H9 (cell line): ENCODE results near the gene NOX5. TPM values are rescaled to one million over a fixed set of nuclear protein-coding genes. Genes with fewer than 3 reads are reported as not detected.

ENCODE experiments used
- DNase-seq: peaks from one replicate; pipeline ENCODE4 v3.0.0-alpha.2; 2017
- H2AFZ ChIP-seq: one replicate; pipeline ENCODE4 v1.6.1; 2013; ENCODE audit warnings: mild to moderate bottlenecking, low read length, control low read depth, moderate library complexity
- H2AK5ac ChIP-seq: 2 replicates; pipeline ENCODE4 v1.6.1; 2013; ENCODE audit warnings: low read length, control low read depth, mixed read lengths; ENCODE audit not compliant: insufficient read length
- H2BK120ac ChIP-seq: one replicate; pipeline ENCODE4 v1.6.1; 2013; ENCODE audit warnings: low read depth, mild to moderate bottlenecking, low read length, control low read depth, inconsistent platforms; ENCODE audit not compliant: poor library complexity, severe bottlenecking
- H2BK12ac ChIP-seq: 2 replicates; pipeline ENCODE4 v1.6.1; 2013; ENCODE audit warnings: low read length, control low read depth, mixed read lengths, low read depth; ENCODE audit not compliant: insufficient read length
- H2BK15ac ChIP-seq: 2 replicates; pipeline ENCODE4 v1.6.1; 2013; ENCODE audit warnings: low read depth, low read length, control low read depth
- H2BK20ac ChIP-seq: one replicate; pipeline ENCODE4 v1.6.1; 2013; ENCODE audit warnings: low read depth, mild to moderate bottlenecking, low read length, control low read depth, inconsistent platforms; ENCODE audit not compliant: poor library complexity, severe bottlenecking
- H2BK5ac ChIP-seq: 2 replicates; pipeline ENCODE4 v1.6.1; 2013; ENCODE audit warnings: low read length, control low read depth, mixed read lengths; ENCODE audit not compliant: insufficient read length
- H3K14ac ChIP-seq: 2 replicates; pipeline ENCODE4 v1.6.1; 2013; ENCODE audit warnings: low read length, control low read depth; ENCODE audit not compliant: insufficient read depth
- H3K18ac ChIP-seq: 2 replicates; pipeline ENCODE4 v1.6.1; 2013; ENCODE audit warnings: low read depth, mild to moderate bottlenecking, mixed read lengths, low read length, control low read depth; ENCODE audit not compliant: insufficient read length
- H3K23ac ChIP-seq: 2 replicates; pipeline ENCODE4 v1.6.1; 2013; ENCODE audit warnings: low read length, control low read depth, mixed read lengths, low read depth; ENCODE audit not compliant: insufficient read length
- H3K23me2 ChIP-seq: 2 replicates; pipeline ENCODE4 v1.6.1; 2013; ENCODE audit warnings: low read depth, mild to moderate bottlenecking, mixed read lengths, low read length, control low read depth; ENCODE audit not compliant: insufficient read length, poor library complexity, severe bottlenecking
- H3K27ac ChIP-seq: 2 replicates; pipeline ENCODE4 v1.5.1; 2013; ENCODE audit warnings: low read length, control low read depth, mixed read lengths, low read depth; ENCODE audit not compliant: insufficient read length
- H3K27me3 ChIP-seq: 2 replicates; pipeline ENCODE4 v1.6.1; 2013; ENCODE audit warnings: low read length, control low read depth, inconsistent platforms; ENCODE audit not compliant: insufficient read depth
- H3K4ac ChIP-seq: 2 replicates; pipeline ENCODE4 v1.6.1; 2013; ENCODE audit warnings: low read depth, mild to moderate bottlenecking, control low read depth, inconsistent platforms, low read length, moderate library complexity
- H3K4me1 ChIP-seq: 2 replicates; pipeline ENCODE4 v1.6.1; 2013; ENCODE audit warnings: low read length, control low read depth, inconsistent platforms; ENCODE audit not compliant: insufficient read depth
- H3K4me2 ChIP-seq: 2 replicates; pipeline ENCODE4 v1.6.1; 2013; ENCODE audit warnings: low read length, control low read depth, mixed read lengths; ENCODE audit not compliant: insufficient read length, insufficient read depth
- H3K56ac ChIP-seq: 2 replicates; pipeline ENCODE4 v1.6.1; 2013; ENCODE audit warnings: low read depth, mild to moderate bottlenecking, mixed read lengths, low read length, control low read depth; ENCODE audit not compliant: insufficient read length
- H3K79me1 ChIP-seq: 2 replicates; pipeline ENCODE4 v1.6.1; 2013; ENCODE audit warnings: low read depth, mild to moderate bottlenecking, moderate library complexity, low read length, control low read depth, inconsistent platforms; ENCODE audit not compliant: insufficient read depth, poor library complexity, severe bottlenecking
- H3K79me2 ChIP-seq: 2 replicates; pipeline ENCODE4 v1.6.1; 2013; ENCODE audit warnings: low read length, control low read depth, inconsistent platforms; ENCODE audit not compliant: insufficient read depth
- H3K9ac ChIP-seq: 2 replicates; pipeline ENCODE4 v1.6.1; 2013; ENCODE audit warnings: low read length, control low read depth, mixed read lengths; ENCODE audit not compliant: insufficient read length; ENCODE audit errors: extremely low read depth
- H3K9me3 ChIP-seq: one replicate; pipeline ENCODE4 v1.6.1; 2013; ENCODE audit warnings: low read depth, low read length, inconsistent platforms; ENCODE audit not compliant: control insufficient read depth
- H3T11ph ChIP-seq: one replicate; pipeline ENCODE4 v1.6.1; 2013; ENCODE audit warnings: mild to moderate bottlenecking, low read length, control low read depth, inconsistent platforms
- H4K20me1 ChIP-seq: one replicate; pipeline ENCODE4 v1.6.1; 2013; ENCODE audit not compliant: control insufficient read depth, insufficient read length, insufficient read depth
- H4K5ac ChIP-seq: 2 replicates; pipeline ENCODE4 v1.6.1; 2013; ENCODE audit warnings: low read depth, mild to moderate bottlenecking, mixed read lengths, low read length, control low read depth; ENCODE audit not compliant: insufficient read length
- H4K8ac ChIP-seq: replicated peaks from 2 replicates; pipeline ENCODE4 v1.6.1; 2013; ENCODE audit warnings: low read length, control low read depth, mixed read lengths, low read depth; ENCODE audit not compliant: insufficient read length
- H4K91ac ChIP-seq: 2 replicates; pipeline ENCODE4 v1.6.1; 2013; ENCODE audit warnings: low read depth, mild to moderate bottlenecking, moderate library complexity, mixed read lengths, low read length, control low read depth; ENCODE audit not compliant: insufficient read length
- H3K27ac Mint-ChIP-seq, 3 experiments: 2 replicates in 2 of 3; 3 replicates in 1 of 3; pipeline ENCODE4 v1.8.0; 2020 to 2021; ENCODE audit warnings: mixed read lengths in 3 of 3, mild to moderate bottlenecking in 1 of 3, moderate library complexity in 1 of 3
- H3K27me3 Mint-ChIP-seq: 2 replicates; pipeline ENCODE4 v1.8.0; 2021; ENCODE audit warnings: low read depth, mild to moderate bottlenecking, moderate library complexity, mixed read lengths
- H3K36me3 Mint-ChIP-seq, 3 experiments: 2 replicates in 2 of 3; 3 replicates in 1 of 3; pipeline ENCODE4 v1.8.0; 2020 to 2021; ENCODE audit warnings: low read depth in 3 of 3, mixed read lengths in 3 of 3; ENCODE audit not compliant: insufficient read depth in 1 of 3
- H3K4me1 Mint-ChIP-seq, 2 experiments: 2 replicates each; pipeline ENCODE4 v1.8.0; 2020; ENCODE audit warnings: mixed read lengths in 2 of 2
- H3K4me3 Mint-ChIP-seq, 2 experiments: 2 replicates in 1 of 2; 3 replicates in 1 of 2; pipeline ENCODE4 v1.8.0; 2020 to 2021; ENCODE audit warnings: mild to moderate bottlenecking in 2 of 2, mixed read lengths in 2 of 2, moderate library complexity in 1 of 2
- H3K9me3 Mint-ChIP-seq, 2 experiments: 2 replicates in 1 of 2; 3 replicates in 1 of 2; pipeline ENCODE4 v1.8.0; 2020; ENCODE audit warnings: mild to moderate bottlenecking in 2 of 2, mixed read lengths in 2 of 2, moderate library complexity in 1 of 2
- WGBS: extraction: QIAGEN DNeasy Blood & Tissue Kit; methylation state at CpG from one replicate; pipeline ENCODE4 v1.1.7; 2013; ENCODE audit warnings: missing lambda C conversion rate, low lambda C conversion rate, mixed read lengths; ENCODE audit not compliant: insufficient read length; ENCODE audit errors: extremely low coverage; 5-methylcytosine and 5-hydroxymethylcytosine counted together
- total RNA-seq: library from RNA; stranded (reverse); gene quantifications from 2 replicates; pipeline ENCODE4 v1.2.1, GENCODE V29; 2021
- TF ChIP-seq, protein P1 (sequence below): fragments of 200-600 bp; sonication (generic); conservative IDR thresholded peaks from 3 replicates; pipeline ENCODE4 v1.8.0; 2021; ENCODE audit warnings: antibody characterized with exemption, mild to moderate bottlenecking

Gene NOX5
- total RNA-seq, 1 experiment from 2014 or later, result 0.04 TPM

DNA sequence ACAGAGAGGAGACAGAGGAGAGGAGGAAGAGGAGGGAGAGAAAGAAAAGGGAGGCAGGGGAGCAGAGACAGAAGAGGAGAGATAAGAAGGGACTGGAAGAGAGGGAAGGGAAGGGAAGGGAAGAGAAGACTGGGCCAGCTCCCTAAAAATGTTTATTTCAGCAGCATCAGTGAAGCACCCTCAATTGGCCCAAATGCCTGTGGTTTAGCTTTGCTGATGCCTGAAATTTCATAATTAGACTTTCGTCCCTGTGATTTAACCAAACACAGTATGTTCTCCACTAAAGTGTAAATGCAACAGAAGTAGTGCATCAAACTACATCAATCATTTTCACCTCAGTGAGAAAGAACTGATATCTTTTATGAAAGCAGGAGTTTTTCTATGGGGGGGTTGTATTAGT lies 55.9 kb downstream of the NOX5 start:
- H3K23ac ChIP-seq, result no peak overlapping the region
- no peak overlapping the region for H4K91ac ChIP-seq
- H2AK5ac ChIP-seq, result no peak overlapping the region
- H4K20me1 ChIP-seq, result no peaks in the 10 kb centered on the region
- no peak overlapping the region for H3K56ac ChIP-seq
- Mint-ChIP-seq H3K27ac (no peak overlapping the region), H3K4me3 (no peak overlapping the region), H3K4me1 (peaks cover 17 to 19% of the 10 kb centered on the region in 2 experiments), H3K27me3 (peaks cover 52% of the 10 kb centered on the region), H3K36me3 (peaks cover 2 to 21% (median 4%) of the 10 kb centered on the region in 3 experiments; a peak in 5 of 7 replicates), H3K9me3 (peaks cover 26 to 34% of the 10 kb centered on the region in 2 experiments)
- H3K4me1 ChIP-seq, result peaks cover 5% of the 10 kb centered on the region; the same call in 1 of the 2 replicates
- no peak overlapping the region for H2AFZ ChIP-seq
- no peak overlapping the region for H3K4ac ChIP-seq
- H3K4me2 ChIP-seq, result no peak overlapping the region
- no peak overlapping the region for H2BK20ac ChIP-seq
- H2BK120ac ChIP-seq, result no peak overlapping the region
- H3K27ac ChIP-seq, result no peak overlapping the region
- H2BK12ac ChIP-seq, result no peak overlapping the region
- H2BK5ac ChIP-seq, result no peak overlapping the region
- no CpG with 5 or more reads among the region's 1 CpG for WGBS
- no peak overlapping the region for H4K8ac ChIP-seq
- no peak overlapping the region for H2BK15ac ChIP-seq
- H3K79me1 ChIP-seq, result no peaks in the 10 kb centered on the region
- peaks cover 11% of the 10 kb centered on the region for H3K23me2 ChIP-seq
- DNase-seq, result no peak
- H3K9ac ChIP-seq, result no peak overlapping the region
- H3K79me2 ChIP-seq, result no peaks in the 10 kb centered on the region
- peaks cover 2% of the 10 kb centered on the region for H3K27me3 ChIP-seq
- H4K5ac ChIP-seq, result no peak overlapping the region
- H3T11ph ChIP-seq, result no peak overlapping the region
- H3K14ac ChIP-seq, result no peak overlapping the region
- TF ChIP-seq, protein P1, sequence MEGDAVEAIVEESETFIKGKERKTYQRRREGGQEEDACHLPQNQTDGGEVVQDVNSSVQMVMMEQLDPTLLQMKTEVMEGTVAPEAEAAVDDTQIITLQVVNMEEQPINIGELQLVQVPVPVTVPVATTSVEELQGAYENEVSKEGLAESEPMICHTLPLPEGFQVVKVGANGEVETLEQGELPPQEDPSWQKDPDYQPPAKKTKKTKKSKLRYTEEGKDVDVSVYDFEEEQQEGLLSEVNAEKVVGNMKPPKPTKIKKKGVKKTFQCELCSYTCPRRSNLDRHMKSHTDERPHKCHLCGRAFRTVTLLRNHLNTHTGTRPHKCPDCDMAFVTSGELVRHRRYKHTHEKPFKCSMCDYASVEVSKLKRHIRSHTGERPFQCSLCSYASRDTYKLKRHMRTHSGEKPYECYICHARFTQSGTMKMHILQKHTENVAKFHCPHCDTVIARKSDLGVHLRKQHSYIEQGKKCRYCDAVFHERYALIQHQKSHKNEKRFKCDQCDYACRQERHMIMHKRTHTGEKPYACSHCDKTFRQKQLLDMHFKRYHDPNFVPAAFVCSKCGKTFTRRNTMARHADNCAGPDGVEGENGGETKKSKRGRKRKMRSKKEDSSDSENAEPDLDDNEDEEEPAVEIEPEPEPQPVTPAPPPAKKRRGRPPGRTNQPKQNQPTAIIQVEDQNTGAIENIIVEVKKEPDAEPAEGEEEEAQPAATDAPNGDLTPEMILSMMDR, result no peak
- no peak overlapping the region for H3K18ac ChIP-seq
- H3K9me3 ChIP-seq, result no peaks in the 10 kb centered on the region
